Dermis microvascular lymphatic vessel endothelial cell (primary cell): Measurements from ENCODE around the gene CD70. TPM values are rescaled to one million over a fixed set of nuclear protein-coding genes. Genes with fewer than 3 reads are reported as not detected.
"Not testable (repeated sequence)": the region's sequence is repeated elsewhere in the genome, so short reads cannot be mapped to it uniquely, and the experiment has no call there.

Source experiments
- DNase-seq, 2 donors: peaks; one replicate each; pipeline versions ENCODE4 v3.0.0 to v3.0.0-alpha.2; 2010; ENCODE audit warnings: low read depth in 2 of 2
- total RNA-seq: library from RNA; depleted of rRNA; stranded (reverse); fragments of >200 nt; gene quantifications from 2 replicates; pipeline ENCODE4 v1.2.1, GENCODE V29; 2014

Gene CD70
- total RNA-seq, 1 donor from 2014 or later, result not detected

- not testable (repeated sequence) for DNase-seq
Measured at GRCh38 chr19:6598254-6598892, 7.4 kb upstream of the CD70 start.

- not testable (repeated sequence) for DNase-seq
Measured at GRCh38 chr19:6597471-6598253, 6.7 kb upstream of the CD70 start.

GRCh38 chr19:6596621-6597020 is 5.7 kb upstream of the CD70 start:
- no peak for DNase-seq

- no peak for DNase-seq
Measured at GRCh38 chr19:6593651-6594416, 2.9 kb upstream of the CD70 start.

- no peak for DNase-seq
Measured at GRCh38 chr19:6590258-6590826, 608 bp downstream of the CD70 start.

- DNase-seq, result no peak
Measured at GRCh38 chr19:6589711-6590257, 1.2 kb downstream of the CD70 start.

- DNase-seq, result no peak
Measured at GRCh38 chr19:6588508-6589345, 2.2 kb downstream of the CD70 start.

- no peak for DNase-seq
Measured at GRCh38 chr19:6587998-6588507, 2.9 kb downstream of the CD70 start.

GRCh38 chr19:6587093-6587820 is 3.7 kb downstream of the CD70 start:
- DNase-seq, result no peak

- no peak for DNase-seq
Measured at GRCh38 chr19:6586726-6587092, 4.2 kb downstream of the CD70 start.

- no peak for DNase-seq
Measured at GRCh38 chr19:6586056-6586455, 4.9 kb downstream of the CD70 start.

GRCh38 chr19:6582515-6583484 is 8.2 kb downstream of the CD70 start:
- not testable (repeated sequence) for DNase-seq

GRCh38 chr19:6580313-6580712 is 10.6 kb downstream of the CD70 start:
- DNase-seq, result peak in 1 of 2 donors; percentile 55

GRCh38 chr19:6579450-6580178 is 11.3 kb downstream of the CD70 start:
- DNase-seq, result no peak

- peak in 1 of 2 donors; percentile 12 for DNase-seq
Measured at GRCh38 chr19:6577476-6578125, 13.3 kb downstream of the CD70 start.

GRCh38 chr19:6576869-6577475 is 14.0 kb downstream of the CD70 start:
- no peak for DNase-seq

GRCh38 chr19:6573350-6573749 is 17.6 kb downstream of the CD70 start:
- no peak for DNase-seq
